Kidney (tissue), 14 donors: ENCODE measurements around the gene SCAP. TPM values are rescaled to one million over a fixed set of nuclear protein-coding genes. Genes with fewer than 3 reads are reported as not detected.

Experiments
- DNase-seq, 5 donors: peaks; one replicate each; pipeline ENCODE4 v3.0.0-alpha.2; 2013 to 2020
- FAIRE-seq: peaks from 2 replicates; lab custom pipeline; 2012; peaks lifted over from hg19 to GRCh38; lab: Jason Lieb, UNC
- H3K27ac ChIP-seq, 2 donors: one replicate each; pipeline ENCODE4 v1.7.0; 2013; ENCODE audit warnings: low read depth in 2 of 2, low read length in 2 of 2, inconsistent platforms in 1 of 2
- H3K27me3 ChIP-seq: one replicate; pipeline ENCODE4 v1.7.1; 2013; ENCODE audit warnings: low read length, inconsistent platforms; ENCODE audit not compliant: control insufficient read depth, insufficient read depth
- H3K36me3 ChIP-seq, 3 donors: one replicate each; pipeline versions ENCODE4 v1.7.0 to v1.7.1; 2013; ENCODE audit warnings: low read length in 3 of 3, control low read depth in 1 of 3, inconsistent platforms in 1 of 3; ENCODE audit not compliant: insufficient read depth in 3 of 3, control insufficient read depth in 2 of 3
- H3K4me1 ChIP-seq, 3 donors: one replicate each; pipeline versions ENCODE4 v1.7.0 to v1.7.1; 2013; ENCODE audit warnings: low read length in 3 of 3, inconsistent platforms in 1 of 3, low read depth in 1 of 3; ENCODE audit not compliant: control insufficient read depth in 2 of 3, insufficient read depth in 2 of 3
- H3K4me3 ChIP-seq, 3 donors: one replicate each; pipeline versions ENCODE4 v1.7.0 to v1.8.1; 2013; ENCODE audit warnings: low read length in 3 of 3, control low read depth in 1 of 3, inconsistent platforms in 1 of 3
- H3K9ac ChIP-seq, 3 donors: one replicate each; pipeline versions ENCODE4 v1.7.0 to v1.7.1; 2013; ENCODE audit warnings: low read length in 3 of 3, control low read depth in 1 of 3, inconsistent platforms in 1 of 3
- H3K9me3 ChIP-seq, 3 donors: one replicate each; pipeline versions ENCODE4 v1.7.0 to v1.7.1; 2013; ENCODE audit warnings: low read length in 3 of 3, control low read depth in 1 of 3, inconsistent platforms in 1 of 3; ENCODE audit not compliant: control insufficient read depth in 2 of 3, insufficient read depth in 1 of 3
- CTCF ChIP-seq: IDR thresholded peaks from 3 replicates; pipeline ENCODE4 v1.5.1; 2012; ENCODE audit warnings: mild to moderate bottlenecking, moderate library complexity, borderline replicate concordance; ENCODE audit not compliant: insufficient read depth; ENCODE audit errors: extremely low read depth
- intact Hi-C: fragments of 100-400 bp; cut with DNase I; formaldehyde crosslinking; loops from one replicate; pipeline ENCODE4 v1.11.1; 2022
- polyA plus RNA-seq: library from polyadenylated mRNA; stranded (reverse); fragments of 350-450 nt; fragmentation: Illumina TruSeq; extraction: RNeasy Lipid Tissue Mini Kit (QIAGEN cat#74804); gene quantifications from one replicate; pipeline ENCODE4 v1.2.3, GENCODE V29; 2014; ENCODE audit warnings: low read depth, low replicate concordance; ENCODE audit not compliant: insufficient read depth
- total RNA-seq: library from RNA; stranded (reverse); fragmentation: NEBNext Ultra II Directional; extraction: Animal tissue kit (Norgen Biotek cat#: 25700); gene quantifications from one replicate; pipeline ENCODE4 v1.2.1, GENCODE V29; 2021
- donor health status: control.
- donor health status: control.
- donor health status: control.
- donor health status: control.
- donor health status: control.
- donor health status: DM: yes; HTN: yes; CAD: no.
- donor health status: Normal renal cell carcinoma (clear cell type).

SCAP gene
- total and polyA plus RNA-seq, 2 donors from 2014 or later = 47.3 to 85.1 TPM

- Histone ChIP-seq H3K4me1 (no peaks in the 10 kb centered on the region), H3K27me3 (no peaks in the 10 kb centered on the region), H3K9me3 (no peaks in the 10 kb centered on the region), H3K4me3 (no peak overlapping the region), H3K9ac (no peak overlapping the region), H3K27ac (no peak overlapping the region), H3K36me3 (peaks cover 3 to 35% (median 16%) of the 10 kb centered on the region in 3 donors)
- intact Hi-C loops = no loop called here
- DNase-seq = no peak
- no peak for FAIRE-seq
- TF ChIP-seq CTCF = no peak
Measured at GRCh38 chr3:47414666-47415587, 60.8 kb downstream of the SCAP start.

GRCh38 chr3:47414161-47414564 is 61.6 kb downstream of the SCAP start:
- intact Hi-C loops = no loop called here
- Histone ChIP-seq H3K9ac (no peak overlapping the region), H3K27ac (no peak overlapping the region), H3K4me1 (no peaks in the 10 kb centered on the region), H3K4me3 (no peak overlapping the region), H3K36me3 (peaks cover 3 to 31% (median 16%) of the 10 kb centered on the region in 3 donors), H3K27me3 (no peaks in the 10 kb centered on the region), H3K9me3 (no peaks in the 10 kb centered on the region)
- TF ChIP-seq CTCF = no peak
- FAIRE-seq (no peak), DNase-seq (no peak)

- no peak for TF ChIP-seq CTCF
- Histone ChIP-seq H3K27ac (no peak overlapping the region), H3K9me3 (no peaks in the 10 kb centered on the region), H3K27me3 (no peaks in the 10 kb centered on the region), H3K4me1 (no peaks in the 10 kb centered on the region), H3K4me3 (no peak overlapping the region), H3K9ac (no peak overlapping the region), H3K36me3 (peaks cover 3 to 29% (median 13%) of the 10 kb centered on the region in 3 donors)
- no peak for DNase-seq
- intact Hi-C loops = no loop called here
- FAIRE-seq = no peak
Measured at GRCh38 chr3:47413751-47414150, 62.0 kb downstream of the SCAP start.
